GM18519 (cell line): ENCODE measurements around the gene PITPNC1.
"Not testable (repeated sequence)": the region's sequence is repeated elsewhere in the genome, so short reads cannot be mapped to it uniquely, and the experiment has no call there.

ENCODE experiments used
- ATAC-seq: cut with Tn5 transposase; IDR thresholded peaks from one replicate; pipeline ENCODE4 v1.9.1; 2021; ENCODE audit warnings: mild to moderate bottlenecking, moderate library complexity; ENCODE audit not compliant: unreplicated experiment, low FRiP score

The PITPNC1 gene

GRCh38 chr17:67452681-67453554 lies 75.8 kb downstream of the PITPNC1 start:
- no peak for ATAC-seq

GRCh38 chr17:67456103-67456502 lies 79.0 kb downstream of the PITPNC1 start:
- no peak for ATAC-seq

GRCh38 chr17:67456889-67457288 lies 79.8 kb downstream of the PITPNC1 start:
- ATAC-seq: no peak

- ATAC-seq: no peak
Measured at GRCh38 chr17:67458203-67458602, 81.1 kb downstream of the PITPNC1 start.

- ATAC-seq: no peak
Measured at GRCh38 chr17:67459985-67460384, 82.9 kb downstream of the PITPNC1 start.

GRCh38 chr17:67461228-67461780 lies 84.2 kb downstream of the PITPNC1 start:
- ATAC-seq: no peak

- ATAC-seq: no peak
Measured at GRCh38 chr17:67461876-67462275, 84.8 kb downstream of the PITPNC1 start.

GRCh38 chr17:67466251-67466796 lies 89.2 kb downstream of the PITPNC1 start:
- no peak for ATAC-seq

- no peak for ATAC-seq
Measured at GRCh38 chr17:67467500-67468455, 90.7 kb downstream of the PITPNC1 start.

GRCh38 chr17:67469208-67469980 lies 92.3 kb downstream of the PITPNC1 start:
- ATAC-seq: no peak

- no peak for ATAC-seq
Measured at GRCh38 chr17:67470163-67470562, 93.1 kb downstream of the PITPNC1 start.

- no peak for ATAC-seq
Measured at GRCh38 chr17:67471118-67471517, 94.0 kb downstream of the PITPNC1 start.

GRCh38 chr17:67472606-67473005 lies 95.5 kb downstream of the PITPNC1 start:
- not testable (repeated sequence) for ATAC-seq

- ATAC-seq: no peak
Measured at GRCh38 chr17:67474081-67474661, 97.1 kb downstream of the PITPNC1 start.

GRCh38 chr17:67475161-67475937 lies 98.3 kb downstream of the PITPNC1 start:
- no peak for ATAC-seq

GRCh38 chr17:67476787-67477335 lies 99.8 kb downstream of the PITPNC1 start:
- ATAC-seq: no peak

- no peak for ATAC-seq
Measured at GRCh38 chr17:67477687-67478086, 100.6 kb downstream of the PITPNC1 start.

GRCh38 chr17:67478401-67479041 lies 101.4 kb downstream of the PITPNC1 start:
- no peak for ATAC-seq
